C4-2B (cell line): ENCODE results near the gene ACMSD.

Source experiments
- H3K27ac ChIP-seq: fragments of 450-650 bp; 2 replicates; pipeline ENCODE4 v1.5.1; 2017
- CTCF ChIP-seq: fragments of 450-650 bp; conservative IDR thresholded peaks from 2 replicates; pipeline ENCODE4 v1.5.1; 2017; ENCODE audit warnings: mild to moderate bottlenecking
- ZFX ChIP-seq: fragments of 450-650 bp; IDR thresholded peaks from 2 replicates; pipeline ENCODE4 v1.6.1; 2017

Gene ACMSD

GRCh38 chr2:134865067-134865787 is 26.8 kb downstream of the ACMSD start:
- no peak overlapping the region for H3K27ac ChIP-seq
- TF ChIP-seq ZFX (no peak), CTCF (no peak)

- H3K27ac ChIP-seq: no peak overlapping the region
- no peak for TF ChIP-seq CTCF
- TF ChIP-seq ZFX: no peak
Observed at GRCh38 chr2:134866498-134867099, 28.2 kb downstream of the ACMSD start.

GRCh38 chr2:134869946-134870736 is 31.7 kb downstream of the ACMSD start:
- no peak overlapping the region for H3K27ac ChIP-seq
- TF ChIP-seq ZFX (no peak), CTCF (no peak)

GRCh38 chr2:134873152-134873551 is 34.7 kb downstream of the ACMSD start:
- no peak overlapping the region for H3K27ac ChIP-seq
- no peak for TF ChIP-seq CTCF
- no peak for TF ChIP-seq ZFX

- no peak overlapping the region for H3K27ac ChIP-seq
- TF ChIP-seq ZFX: no peak
- TF ChIP-seq CTCF: no peak
Observed at GRCh38 chr2:134875309-134875708, 36.9 kb downstream of the ACMSD start.

GRCh38 chr2:134882773-134883172 is 44.4 kb downstream of the ACMSD start:
- H3K27ac ChIP-seq: no peak overlapping the region
- TF ChIP-seq ZFX (no peak), CTCF (no peak)
